HepG2 (cell line): ENCODE data around the gene MYBPC2. TPM values are rescaled to one million over a fixed set of nuclear protein-coding genes. Genes with fewer than 3 reads are reported as not detected.

Experiments used
- ARID2 ChIP-seq: sonication (generic); formaldehyde crosslinking; IDR thresholded peaks from 2 replicates; pipeline ENCODE4 v1.8.1; 2022; ENCODE audit warnings: mild to moderate bottlenecking, missing genetic modification reagents, borderline replicate concordance
- CENPX ChIP-seq: sonication (generic); formaldehyde crosslinking; IDR thresholded peaks from 2 replicates; pipeline ENCODE4 v1.9.0; 2021; ENCODE audit warnings: mild to moderate bottlenecking, missing genetic modification reagents, moderate library complexity
- IKZF4 ChIP-seq: sonication (generic); formaldehyde crosslinking; IDR thresholded peaks from 2 replicates; pipeline ENCODE4 v1.5.1; 2020; ENCODE audit warnings: borderline replicate concordance, mild to moderate bottlenecking, low read depth, missing genetic modification reagents; ENCODE audit errors: not compliant biosample characterization
- ISL2 ChIP-seq: sonication (generic); formaldehyde crosslinking; IDR thresholded peaks from 2 replicates; pipeline ENCODE4 v1.5.0; 2020; ENCODE audit warnings: missing genetic modification reagents
- KDM4B ChIP-seq: sonication (generic); formaldehyde crosslinking; IDR thresholded peaks from 2 replicates; pipeline ENCODE4 v1.4.0; 2020; ENCODE audit warnings: missing genetic modification reagents
- MNT ChIP-seq: fragments of 450-650 bp; IDR thresholded peaks from 2 replicates; pipeline ENCODE4 v1.6.1; 2016
- NR3C1 ChIP-seq: sonication (generic); formaldehyde crosslinking; IDR thresholded peaks from 2 replicates; pipeline ENCODE4 v1.4.0; 2020; ENCODE audit warnings: missing genetic modification reagents
- RAD51 ChIP-seq: fragments of 450-650 bp; IDR thresholded peaks from 2 replicates; pipeline ENCODE4 v1.6.1; 2016; ENCODE audit warnings: borderline replicate concordance
- TCF12 ChIP-seq, 2 experiments: fragments of 450-650 bp in 1 of 2; sonication (generic) in 1 of 2; formaldehyde crosslinking in 1 of 2; IDR thresholded peaks; 2 replicates each; pipeline versions ENCODE4 v1.6.1 to v1.8.0; 2017 to 2022; ENCODE audit warnings: antibody characterized with exemption in 1 of 2, mild to moderate bottlenecking in 1 of 2, missing genetic modification reagents in 1 of 2, moderate library complexity in 1 of 2
- ZNF10 ChIP-seq: sonication (generic); formaldehyde crosslinking; IDR thresholded peaks from 2 replicates; pipeline ENCODE4 v1.4.0; 2020; ENCODE audit warnings: mild to moderate bottlenecking, low read depth, missing genetic modification reagents, borderline replicate concordance
- ZNF17 ChIP-seq: sonication (generic); formaldehyde crosslinking; IDR thresholded peaks from 2 replicates; pipeline ENCODE4 v1.5.0; 2020; ENCODE audit warnings: mild to moderate bottlenecking, missing genetic modification reagents
- ZNF329 ChIP-seq: sonication (generic); formaldehyde crosslinking; IDR thresholded peaks from 2 replicates; pipeline ENCODE4 v1.9.0; 2021; ENCODE audit warnings: low read depth, mild to moderate bottlenecking, missing genetic modification reagents
- ZNF749 ChIP-seq: sonication (generic); formaldehyde crosslinking; IDR thresholded peaks from 2 replicates; pipeline ENCODE4 v1.8.0; 2022; ENCODE audit warnings: mild to moderate bottlenecking, missing genetic modification reagents, moderate library complexity, borderline replicate concordance
- polyA plus RNA-seq, 8 experiments: library from polyadenylated mRNA; depleted of rRNA in 3 of 8; stranded (reverse) in 7 of 8; unstranded in 1 of 8; fragments of >200 nt; fragmentation: Illumina TruSeq in 4 of 8; extraction: Trizol in 4 of 8; gene quantifications; 2 replicates each; pipeline versions ENCODE4 v1.2.1 to v1.2.3, GENCODE V29; 2011 to 2016; ENCODE audit warnings: low read depth in 4 of 8, missing spikeins in 1 of 8, mixed read lengths in 1 of 8; ENCODE audit not compliant: insufficient read depth in 1 of 8
- total RNA-seq, 5 experiments: library from RNA; depleted of rRNA; stranded (reverse); fragments of >200 nt; fragmentation: Illumina TruSeq; extraction: Trizol; gene quantifications; 2 replicates each; pipeline ENCODE4 v1.2.3, GENCODE V29; 2016; ENCODE audit warnings: low read depth in 1 of 5
- TF ChIP-seq, protein P1 (sequence below): sonication (generic); formaldehyde crosslinking; IDR thresholded peaks from 2 replicates; pipeline ENCODE4 v1.5.1; 2020; ENCODE audit warnings: missing genetic modification reagents, mild to moderate bottlenecking, borderline replicate concordance
- TF ChIP-seq, protein P2 (sequence below): sonication (generic); formaldehyde crosslinking; IDR thresholded peaks from 2 replicates; pipeline ENCODE4 v1.4.0; 2020; ENCODE audit warnings: missing genetic modification reagents
- TF ChIP-seq, protein P3 (sequence below): sonication (generic); formaldehyde crosslinking; IDR thresholded peaks from 2 replicates; pipeline ENCODE4 v1.4.0; 2020; ENCODE audit warnings: missing genetic modification reagents, borderline replicate concordance
- TF ChIP-seq, protein P4 (sequence below): sonication (generic); formaldehyde crosslinking; IDR thresholded peaks from 2 replicates; pipeline ENCODE4 v1.4.0; 2020; ENCODE audit warnings: mild to moderate bottlenecking, missing genetic modification reagents
- TF ChIP-seq, protein P5 (sequence below): sonication (generic); formaldehyde crosslinking; conservative IDR thresholded peaks from 2 replicates; pipeline ENCODE4 v1.8.1; 2023; ENCODE audit warnings: missing genetic modification reagents

Gene MYBPC2
- total and polyA plus RNA-seq, 2 of the 13 experiments (the other 11 are each of a cell fraction or from before 2014, with no cell fraction given) = not detected

GRCh38 chr19:50460161-50460765 lies 27.6 kb downstream of the MYBPC2 start (continued):
- TF ChIP-seq, protein P1, sequence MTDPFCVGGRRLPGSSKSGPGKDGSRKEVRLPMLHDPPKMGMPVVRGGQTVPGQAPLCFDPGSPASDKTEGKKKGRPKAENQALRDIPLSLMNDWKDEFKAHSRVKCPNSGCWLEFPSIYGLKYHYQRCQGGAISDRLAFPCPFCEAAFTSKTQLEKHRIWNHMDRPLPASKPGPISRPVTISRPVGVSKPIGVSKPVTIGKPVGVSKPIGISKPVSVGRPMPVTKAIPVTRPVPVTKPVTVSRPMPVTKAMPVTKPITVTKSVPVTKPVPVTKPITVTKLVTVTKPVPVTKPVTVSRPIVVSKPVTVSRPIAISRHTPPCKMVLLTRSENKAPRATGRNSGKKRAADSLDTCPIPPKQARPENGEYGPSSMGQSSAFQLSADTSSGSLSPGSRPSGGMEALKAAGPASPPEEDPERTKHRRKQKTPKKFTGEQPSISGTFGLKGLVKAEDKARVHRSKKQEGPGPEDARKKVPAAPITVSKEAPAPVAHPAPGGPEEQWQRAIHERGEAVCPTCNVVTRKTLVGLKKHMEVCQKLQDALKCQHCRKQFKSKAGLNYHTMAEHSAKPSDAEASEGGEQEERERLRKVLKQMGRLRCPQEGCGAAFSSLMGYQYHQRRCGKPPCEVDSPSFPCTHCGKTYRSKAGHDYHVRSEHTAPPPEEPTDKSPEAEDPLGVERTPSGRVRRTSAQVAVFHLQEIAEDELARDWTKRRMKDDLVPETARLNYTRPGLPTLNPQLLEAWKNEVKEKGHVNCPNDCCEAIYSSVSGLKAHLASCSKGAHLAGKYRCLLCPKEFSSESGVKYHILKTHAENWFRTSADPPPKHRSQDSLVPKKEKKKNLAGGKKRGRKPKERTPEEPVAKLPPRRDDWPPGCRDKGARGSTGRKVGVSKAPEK = no peak
- TF ChIP-seq RAD51 (no peak), ISL2 (CRISPR knock-in tag) (no peak), MNT (no peak), ZNF749 (no peak), KDM4B (CRISPR knock-in tag) (no peak), CENPX (no peak), ARID2 (no peak), ZNF329 (CRISPR knock-in tag) (no peak), ZNF10 (CRISPR knock-in tag) (no peak), NR3C1 (CRISPR knock-in tag) (no peak), ZNF17 (CRISPR knock-in tag) (no peak), IKZF4 (no peak), TCF12 (IDR thresholded peaks at IDR 0.05) (no peak), TCF12 (CRISPR knock-in tag; IDR thresholded peaks at IDR 0.05) (no peak)
- TF ChIP-seq, protein P2, sequence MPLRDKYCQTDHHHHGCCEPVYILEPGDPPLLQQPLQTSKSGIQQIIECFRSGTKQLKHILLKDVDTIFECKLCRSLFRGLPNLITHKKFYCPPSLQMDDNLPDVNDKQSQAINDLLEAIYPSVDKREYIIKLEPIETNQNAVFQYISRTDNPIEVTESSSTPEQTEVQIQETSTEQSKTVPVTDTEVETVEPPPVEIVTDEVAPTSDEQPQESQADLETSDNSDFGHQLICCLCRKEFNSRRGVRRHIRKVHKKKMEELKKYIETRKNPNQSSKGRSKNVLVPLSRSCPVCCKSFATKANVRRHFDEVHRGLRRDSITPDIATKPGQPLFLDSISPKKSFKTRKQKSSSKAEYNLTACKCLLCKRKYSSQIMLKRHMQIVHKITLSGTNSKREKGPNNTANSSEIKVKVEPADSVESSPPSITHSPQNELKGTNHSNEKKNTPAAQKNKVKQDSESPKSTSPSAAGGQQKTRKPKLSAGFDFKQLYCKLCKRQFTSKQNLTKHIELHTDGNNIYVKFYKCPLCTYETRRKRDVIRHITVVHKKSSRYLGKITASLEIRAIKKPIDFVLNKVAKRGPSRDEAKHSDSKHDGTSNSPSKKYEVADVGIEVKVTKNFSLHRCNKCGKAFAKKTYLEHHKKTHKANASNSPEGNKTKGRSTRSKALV = no peak
- TF ChIP-seq, protein P3, sequence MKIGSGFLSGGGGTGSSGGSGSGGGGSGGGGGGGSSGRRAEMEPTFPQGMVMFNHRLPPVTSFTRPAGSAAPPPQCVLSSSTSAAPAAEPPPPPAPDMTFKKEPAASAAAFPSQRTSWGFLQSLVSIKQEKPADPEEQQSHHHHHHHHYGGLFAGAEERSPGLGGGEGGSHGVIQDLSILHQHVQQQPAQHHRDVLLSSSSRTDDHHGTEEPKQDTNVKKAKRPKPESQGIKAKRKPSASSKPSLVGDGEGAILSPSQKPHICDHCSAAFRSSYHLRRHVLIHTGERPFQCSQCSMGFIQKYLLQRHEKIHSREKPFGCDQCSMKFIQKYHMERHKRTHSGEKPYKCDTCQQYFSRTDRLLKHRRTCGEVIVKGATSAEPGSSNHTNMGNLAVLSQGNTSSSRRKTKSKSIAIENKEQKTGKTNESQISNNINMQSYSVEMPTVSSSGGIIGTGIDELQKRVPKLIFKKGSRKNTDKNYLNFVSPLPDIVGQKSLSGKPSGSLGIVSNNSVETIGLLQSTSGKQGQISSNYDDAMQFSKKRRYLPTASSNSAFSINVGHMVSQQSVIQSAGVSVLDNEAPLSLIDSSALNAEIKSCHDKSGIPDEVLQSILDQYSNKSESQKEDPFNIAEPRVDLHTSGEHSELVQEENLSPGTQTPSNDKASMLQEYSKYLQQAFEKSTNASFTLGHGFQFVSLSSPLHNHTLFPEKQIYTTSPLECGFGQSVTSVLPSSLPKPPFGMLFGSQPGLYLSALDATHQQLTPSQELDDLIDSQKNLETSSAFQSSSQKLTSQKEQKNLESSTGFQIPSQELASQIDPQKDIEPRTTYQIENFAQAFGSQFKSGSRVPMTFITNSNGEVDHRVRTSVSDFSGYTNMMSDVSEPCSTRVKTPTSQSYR = no peak
- TF ChIP-seq, protein P4, sequence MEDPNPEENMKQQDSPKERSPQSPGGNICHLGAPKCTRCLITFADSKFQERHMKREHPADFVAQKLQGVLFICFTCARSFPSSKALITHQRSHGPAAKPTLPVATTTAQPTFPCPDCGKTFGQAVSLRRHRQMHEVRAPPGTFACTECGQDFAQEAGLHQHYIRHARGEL (CRISPR knock-in tag) = no peak
- TF ChIP-seq, protein P5, sequence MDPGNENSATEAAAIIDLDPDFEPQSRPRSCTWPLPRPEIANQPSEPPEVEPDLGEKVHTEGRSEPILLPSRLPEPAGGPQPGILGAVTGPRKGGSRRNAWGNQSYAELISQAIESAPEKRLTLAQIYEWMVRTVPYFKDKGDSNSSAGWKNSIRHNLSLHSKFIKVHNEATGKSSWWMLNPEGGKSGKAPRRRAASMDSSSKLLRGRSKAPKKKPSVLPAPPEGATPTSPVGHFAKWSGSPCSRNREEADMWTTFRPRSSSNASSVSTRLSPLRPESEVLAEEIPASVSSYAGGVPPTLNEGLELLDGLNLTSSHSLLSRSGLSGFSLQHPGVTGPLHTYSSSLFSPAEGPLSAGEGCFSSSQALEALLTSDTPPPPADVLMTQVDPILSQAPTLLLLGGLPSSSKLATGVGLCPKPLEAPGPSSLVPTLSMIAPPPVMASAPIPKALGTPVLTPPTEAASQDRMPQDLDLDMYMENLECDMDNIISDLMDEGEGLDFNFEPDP (CRISPR knock-in tag) = no peak
